GM19023 (cell line): ENCODE measurements around the gene ANOS1.

Experiments used
- ATAC-seq: cut with Tn5 transposase; IDR thresholded peaks from one replicate; pipeline ENCODE4 v1.9.1; 2021; ENCODE audit warnings: mild to moderate bottlenecking, moderate library complexity; ENCODE audit not compliant: unreplicated experiment

ANOS1 gene

GRCh38 chrX:8717354-8717753, 14.6 kb downstream of the ANOS1 start:
- ATAC-seq, result no peak

GRCh38 chrX:8714164-8714563, 17.8 kb downstream of the ANOS1 start:
- no peak for ATAC-seq

GRCh38 chrX:8711401-8711800, 20.5 kb downstream of the ANOS1 start:
- ATAC-seq, result no peak

- ATAC-seq, result no peak
These were observed 27.8 kb downstream of the ANOS1 start for GRCh38 chrX:8704184-8704583.

GRCh38 chrX:8692871-8693270, 39.1 kb downstream of the ANOS1 start:
- no peak for ATAC-seq

- ATAC-seq, result no peak
These were observed 42.5 kb downstream of the ANOS1 start for GRCh38 chrX:8689473-8689872.

- no peak for ATAC-seq
These were observed 43.2 kb downstream of the ANOS1 start for GRCh38 chrX:8688776-8689175.

- no peak for ATAC-seq
These were observed 47.6 kb downstream of the ANOS1 start for GRCh38 chrX:8684201-8684965.

- no peak for ATAC-seq
These were observed 48.2 kb downstream of the ANOS1 start for GRCh38 chrX:8683687-8684086.

GRCh38 chrX:8679550-8679949, 52.4 kb downstream of the ANOS1 start:
- ATAC-seq, result no peak

GRCh38 chrX:8675006-8675630, 56.8 kb downstream of the ANOS1 start:
- no peak for ATAC-seq

- ATAC-seq, result no peak
These were observed 58.7 kb downstream of the ANOS1 start for GRCh38 chrX:8673201-8673600.

- no peak for ATAC-seq
These were observed 59.8 kb downstream of the ANOS1 start for GRCh38 chrX:8672176-8672575.

GRCh38 chrX:8668813-8669212, 63.1 kb downstream of the ANOS1 start:
- no peak for ATAC-seq

GRCh38 chrX:8663325-8663724, 68.6 kb downstream of the ANOS1 start:
- ATAC-seq, result no peak

GRCh38 chrX:8657883-8658282, 74.1 kb downstream of the ANOS1 start:
- no peak for ATAC-seq

GRCh38 chrX:8653956-8654355, 78.0 kb downstream of the ANOS1 start:
- no peak for ATAC-seq

GRCh38 chrX:8649969-8650368, 82.0 kb downstream of the ANOS1 start:
- no peak for ATAC-seq

- ATAC-seq, result no peak
These were observed 84.8 kb downstream of the ANOS1 start for GRCh38 chrX:8647176-8647575.

GRCh38 chrX:8639949-8640475, 91.9 kb downstream of the ANOS1 start:
- ATAC-seq, result no peak

GRCh38 chrX:8636497-8636896, 95.4 kb downstream of the ANOS1 start:
- no peak for ATAC-seq

GRCh38 chrX:8635812-8636211, 96.1 kb downstream of the ANOS1 start:
- no peak for ATAC-seq
